BE2C (cell line): ENCODE measurements around the gene MACF1.

ENCODE experiments used
- DNase-seq: peaks from one replicate; pipeline ENCODE4 v3.0.0-alpha.2; 2020
- H3K27me3 ChIP-seq: fragments of 250-450 bp; sonication (Bioruptor Pico); 2 replicates; pipeline ENCODE4 v1.5.1; 2020; ENCODE audit warnings: mild to moderate bottlenecking
- H3K36me3 ChIP-seq: fragments of 250-450 bp; sonication (Bioruptor Pico); 2 replicates; pipeline ENCODE4 v1.5.1; 2020; ENCODE audit warnings: mild to moderate bottlenecking
- H3K4me1 ChIP-seq: fragments of 250-450 bp; sonication (Bioruptor Pico); 2 replicates; pipeline ENCODE4 v1.5.1; 2020
- H3K4me3 ChIP-seq: 2 replicates; pipeline ENCODE4 v1.5.1; 2011; ENCODE audit warnings: low read depth, low read length
- H3K9me3 ChIP-seq: fragments of 250-450 bp; sonication (Bioruptor Pico); 2 replicates; pipeline ENCODE4 v1.5.1; 2020
- TF ChIP-seq, protein P1 (sequence below): IDR thresholded peaks from 2 replicates; pipeline ENCODE4 v1.5.1; 2012; ENCODE audit warnings: mild to moderate bottlenecking, low read depth, low read length

The MACF1 gene

DNA sequence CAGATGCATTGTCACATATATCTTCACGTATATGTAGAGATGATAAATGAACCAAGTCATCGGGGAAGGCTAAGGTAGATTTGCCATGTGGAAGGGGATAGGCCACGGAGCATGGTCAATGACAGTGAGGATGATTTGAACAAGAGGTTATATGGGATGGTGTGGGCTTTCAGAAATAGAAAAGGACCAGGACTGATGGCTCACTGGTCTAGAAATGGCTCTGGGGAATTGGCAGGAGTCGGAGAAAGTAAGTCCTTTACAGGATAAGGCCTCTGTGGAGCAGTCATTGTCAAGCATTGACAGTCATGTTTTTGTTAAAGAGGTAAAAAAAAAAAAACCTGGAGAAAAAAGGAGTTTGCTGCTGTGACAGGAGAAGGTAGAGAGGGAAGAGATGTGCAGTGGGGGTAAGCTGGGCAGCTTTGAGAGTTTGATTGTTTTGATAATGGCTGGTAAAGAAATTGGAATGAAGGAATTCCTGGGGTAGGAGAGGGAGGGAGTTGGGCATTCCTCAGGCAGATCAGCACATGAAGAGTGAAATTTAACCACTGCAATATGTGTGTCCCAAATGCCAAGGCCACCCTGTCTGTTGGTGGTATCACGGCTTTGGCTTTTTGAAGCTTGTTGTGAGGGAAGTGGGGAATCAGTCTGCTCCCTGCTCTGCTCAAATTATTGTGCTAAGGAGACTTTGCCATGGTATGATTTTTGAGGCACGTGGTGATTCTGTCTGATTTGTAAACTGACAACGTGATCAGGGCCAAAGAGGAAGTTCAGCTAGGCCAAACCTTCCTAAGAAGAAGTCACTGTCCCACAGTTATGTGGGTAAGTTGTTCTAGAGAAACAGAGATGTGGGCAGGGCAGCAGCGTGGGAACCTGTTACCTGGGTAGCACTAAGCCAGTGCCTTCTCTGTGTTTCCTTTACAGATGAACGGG is 26.0 kb downstream of the MACF1 start:
- H3K27me3 ChIP-seq, result no peaks in the 10 kb centered on the region
- TF ChIP-seq, protein P1, sequence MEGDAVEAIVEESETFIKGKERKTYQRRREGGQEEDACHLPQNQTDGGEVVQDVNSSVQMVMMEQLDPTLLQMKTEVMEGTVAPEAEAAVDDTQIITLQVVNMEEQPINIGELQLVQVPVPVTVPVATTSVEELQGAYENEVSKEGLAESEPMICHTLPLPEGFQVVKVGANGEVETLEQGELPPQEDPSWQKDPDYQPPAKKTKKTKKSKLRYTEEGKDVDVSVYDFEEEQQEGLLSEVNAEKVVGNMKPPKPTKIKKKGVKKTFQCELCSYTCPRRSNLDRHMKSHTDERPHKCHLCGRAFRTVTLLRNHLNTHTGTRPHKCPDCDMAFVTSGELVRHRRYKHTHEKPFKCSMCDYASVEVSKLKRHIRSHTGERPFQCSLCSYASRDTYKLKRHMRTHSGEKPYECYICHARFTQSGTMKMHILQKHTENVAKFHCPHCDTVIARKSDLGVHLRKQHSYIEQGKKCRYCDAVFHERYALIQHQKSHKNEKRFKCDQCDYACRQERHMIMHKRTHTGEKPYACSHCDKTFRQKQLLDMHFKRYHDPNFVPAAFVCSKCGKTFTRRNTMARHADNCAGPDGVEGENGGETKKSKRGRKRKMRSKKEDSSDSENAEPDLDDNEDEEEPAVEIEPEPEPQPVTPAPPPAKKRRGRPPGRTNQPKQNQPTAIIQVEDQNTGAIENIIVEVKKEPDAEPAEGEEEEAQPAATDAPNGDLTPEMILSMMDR, result no peak
- no peak for DNase-seq
- no peak overlapping the region for H3K4me3 ChIP-seq
- H3K36me3 ChIP-seq, result no peaks in the 10 kb centered on the region
- no peaks in the 10 kb centered on the region for H3K4me1 ChIP-seq
- H3K9me3 ChIP-seq, result no peaks in the 10 kb centered on the region

DNA sequence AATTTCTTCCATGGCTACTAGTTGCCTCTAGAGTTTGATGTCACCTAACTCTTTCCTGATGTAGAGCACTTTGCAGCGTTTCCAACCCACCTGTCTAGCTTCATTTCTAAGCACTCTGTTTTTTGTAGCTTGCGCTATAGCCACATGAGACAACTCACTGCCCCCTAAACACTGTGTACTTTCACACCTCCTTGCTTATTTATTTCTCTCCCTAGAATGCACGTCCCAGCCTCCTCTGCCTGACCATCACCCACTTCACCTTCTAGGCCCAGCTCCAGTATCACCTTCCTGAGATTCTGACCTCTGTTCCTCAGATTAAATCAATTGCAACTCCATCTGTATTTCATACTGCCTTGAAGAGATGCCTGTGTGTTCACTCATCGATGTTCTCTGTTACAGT is 32.5 kb downstream of the MACF1 start:
- Histone ChIP-seq H3K9me3 (no peaks in the 10 kb centered on the region), H3K4me1 (no peaks in the 10 kb centered on the region), H3K4me3 (no peak overlapping the region), H3K36me3 (no peaks in the 10 kb centered on the region), H3K27me3 (no peaks in the 10 kb centered on the region)
- no peak for DNase-seq
- TF ChIP-seq, protein P1, result no peak

DNA sequence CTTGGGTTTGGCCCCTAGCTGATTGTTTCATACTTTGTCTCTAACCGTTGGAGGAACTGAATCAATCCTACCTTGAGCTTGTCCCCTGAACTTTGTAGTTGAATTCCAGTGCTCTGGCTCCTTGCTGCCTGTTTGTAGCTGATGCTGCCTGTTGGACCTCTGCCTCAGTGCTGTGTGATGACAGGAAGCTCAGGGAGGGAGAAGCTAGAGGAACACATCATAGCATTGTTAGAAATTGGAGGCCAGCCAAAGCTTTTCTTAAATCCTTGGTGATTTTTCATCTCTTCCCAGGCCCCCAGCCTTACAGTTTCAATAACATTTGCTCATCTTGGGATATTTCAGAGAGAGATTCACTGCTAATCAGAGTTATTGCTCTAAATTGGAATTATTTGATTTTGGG is 34.0 kb downstream of the MACF1 start:
- Histone ChIP-seq H3K4me1 (no peaks in the 10 kb centered on the region), H3K27me3 (no peaks in the 10 kb centered on the region), H3K9me3 (no peaks in the 10 kb centered on the region), H3K36me3 (no peaks in the 10 kb centered on the region), H3K4me3 (no peak overlapping the region)
- no peak for DNase-seq
- TF ChIP-seq, protein P1, result no peak

DNA sequence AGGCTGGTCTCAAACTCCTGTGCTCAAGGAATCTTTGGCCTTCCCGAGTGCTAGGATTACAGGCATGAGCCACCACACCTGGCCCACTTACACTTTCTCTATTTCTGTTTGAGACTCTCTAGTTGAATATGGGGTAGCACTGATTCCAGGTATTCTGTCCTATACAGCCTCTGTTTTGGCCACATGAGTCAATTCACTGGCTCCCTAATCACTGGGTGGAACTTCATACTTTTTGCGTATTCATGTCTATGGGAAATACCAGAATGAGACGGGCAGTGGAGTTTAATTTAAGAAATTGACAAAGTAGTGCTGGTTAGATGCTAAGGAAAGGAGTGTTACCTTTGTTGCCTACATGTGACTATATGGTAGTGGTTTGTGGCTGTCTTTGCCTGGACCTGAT is 35.5 kb downstream of the MACF1 start:
- Histone ChIP-seq H3K4me1 (no peaks in the 10 kb centered on the region), H3K36me3 (no peaks in the 10 kb centered on the region), H3K9me3 (no peaks in the 10 kb centered on the region), H3K4me3 (no peak overlapping the region), H3K27me3 (no peaks in the 10 kb centered on the region)
- TF ChIP-seq, protein P1, result no peak
- no peak for DNase-seq

DNA sequence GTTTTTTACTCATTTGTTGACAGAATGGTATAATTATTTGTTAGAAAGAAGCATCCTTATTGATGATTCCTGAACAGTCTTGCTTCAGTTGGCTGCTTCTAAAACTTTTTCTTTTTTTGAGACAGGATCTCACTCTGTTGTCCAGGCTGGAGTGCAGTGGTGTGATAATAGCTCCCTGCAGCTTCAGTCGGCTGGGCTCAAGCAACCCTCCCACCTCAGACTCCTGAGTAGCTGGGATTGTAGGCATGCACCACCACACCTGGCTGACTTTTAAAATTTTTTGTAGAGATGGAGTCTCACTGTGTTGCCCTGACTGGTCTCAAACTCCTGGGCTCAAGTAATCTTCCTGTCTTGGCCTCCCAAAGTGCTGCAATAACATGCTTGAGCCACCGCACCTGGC is 38.8 kb downstream of the MACF1 start:
- no peaks in the 10 kb centered on the region for H3K4me1 ChIP-seq
- no peak overlapping the region for H3K4me3 ChIP-seq
- no peaks in the 10 kb centered on the region for H3K36me3 ChIP-seq
- DNase-seq, result no peak
- no peaks in the 10 kb centered on the region for H3K27me3 ChIP-seq
- no peaks in the 10 kb centered on the region for H3K9me3 ChIP-seq
- TF ChIP-seq, protein P1, result no peak

DNA sequence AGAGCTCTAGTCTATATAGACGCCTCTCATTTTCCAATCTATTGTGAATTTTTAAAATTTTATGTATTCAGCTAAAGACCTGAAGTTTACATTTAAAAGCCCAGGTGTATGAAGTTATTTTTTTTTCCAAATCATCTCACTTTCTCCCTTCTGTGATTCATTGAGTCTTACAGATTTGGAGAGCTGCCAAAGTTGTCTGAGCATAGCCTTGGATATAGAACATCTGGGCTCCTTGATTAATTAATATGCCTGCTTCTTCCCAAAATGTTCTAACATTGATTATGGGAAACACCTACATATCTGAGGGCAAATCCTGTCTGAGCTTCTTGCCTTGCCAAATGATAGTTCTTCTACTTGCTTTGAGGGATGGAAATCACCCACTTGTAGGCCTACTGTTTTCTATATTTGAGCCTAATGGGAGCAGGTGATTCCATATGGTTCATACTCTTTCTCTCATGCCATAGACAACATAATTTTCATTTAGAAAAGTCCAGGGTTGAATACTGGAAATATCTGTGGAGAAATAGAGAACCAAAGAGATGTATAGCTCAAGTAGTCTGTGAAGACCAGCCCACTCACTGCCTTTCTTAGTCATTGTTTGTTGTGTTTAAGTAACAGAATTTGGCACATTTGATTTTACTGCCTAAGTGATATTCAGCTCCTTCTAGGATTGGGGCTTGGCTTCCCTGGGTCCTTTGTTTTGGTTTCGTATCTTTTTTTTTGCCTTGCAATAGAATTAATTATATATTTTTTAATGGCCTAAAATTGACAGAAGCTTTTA is 46.2 kb downstream of the MACF1 start:
- no peak for DNase-seq
- H3K4me3 ChIP-seq, result no peak overlapping the region

More for the DNA sequence above, 46.2 kb downstream of the MACF1 start:
- Histone ChIP-seq H3K27me3 (no peaks in the 10 kb centered on the region), H3K9me3 (no peaks in the 10 kb centered on the region), H3K4me1 (no peaks in the 10 kb centered on the region), H3K36me3 (no peaks in the 10 kb centered on the region)
- TF ChIP-seq, protein P1, result no peak
